Measurements from ENCODE around the gene ETS1. TPM values are rescaled to one million over a fixed set of nuclear protein-coding genes. Genes with fewer than 3 reads are reported as not detected.

Gene ETS1
- total RNA-seq, 1 donor, result 67.3 TPM

DNA sequence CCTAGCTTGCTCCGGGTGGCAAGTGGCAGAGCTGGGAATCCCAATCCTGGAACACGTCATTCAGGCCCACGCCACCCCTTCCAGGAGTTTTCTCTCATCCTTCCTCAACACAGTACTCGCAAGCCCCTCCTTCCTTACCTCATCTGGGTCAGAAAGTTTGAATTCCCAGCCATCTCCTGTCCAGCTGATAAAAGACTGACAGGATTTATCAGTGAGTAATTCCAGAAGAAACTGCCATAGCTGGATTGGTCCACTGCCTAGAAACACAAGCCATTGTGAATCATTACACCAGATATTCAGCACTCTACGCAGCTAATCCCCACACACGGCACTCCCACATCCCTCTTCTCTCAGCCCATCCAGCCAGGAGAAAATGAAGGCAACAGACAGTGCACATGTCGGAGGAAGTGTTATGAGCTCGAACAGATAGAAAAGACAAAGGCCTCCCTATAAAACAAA lies 124.0 kb downstream of the ETS1 start:
- Histone ChIP-seq H3K79me2 (ENCODE audit: insufficient read depth, low read length) (peaks cover 78% of the 10 kb centered on the region), H3K27ac (ENCODE audit: low read depth, low read length) (peak overlapping the region; percentile 96), H3K27me3 (ENCODE audit: insufficient read depth, low read length) (no peaks in the 10 kb centered on the region), H3K9me3 (ENCODE audit: low read depth, low read length) (no peaks in the 10 kb centered on the region), H3K4me3 (ENCODE audit: insufficient read depth, low read length) (no peak overlapping the region), H4K20me1 (ENCODE audit: insufficient read depth, low read length) (peaks cover 3% of the 10 kb centered on the region), H2AFZ (ENCODE audit: low read length) (no peak overlapping the region), H3K4me2 (ENCODE audit: insufficient read depth, low read length) (peak overlapping the region; percentile 28), H3K36me3 (ENCODE audit: insufficient read depth, low read length) (peaks cover 55% of the 10 kb centered on the region), H3K4me1 (ENCODE audit: insufficient read depth, low read length) (peaks cover 49% of the 10 kb centered on the region)
- peak; percentile 83 for DNase-seq (ENCODE audit: insufficient read length, low spot score, missing footprints)
- TF ChIP-seq, protein P1, sequence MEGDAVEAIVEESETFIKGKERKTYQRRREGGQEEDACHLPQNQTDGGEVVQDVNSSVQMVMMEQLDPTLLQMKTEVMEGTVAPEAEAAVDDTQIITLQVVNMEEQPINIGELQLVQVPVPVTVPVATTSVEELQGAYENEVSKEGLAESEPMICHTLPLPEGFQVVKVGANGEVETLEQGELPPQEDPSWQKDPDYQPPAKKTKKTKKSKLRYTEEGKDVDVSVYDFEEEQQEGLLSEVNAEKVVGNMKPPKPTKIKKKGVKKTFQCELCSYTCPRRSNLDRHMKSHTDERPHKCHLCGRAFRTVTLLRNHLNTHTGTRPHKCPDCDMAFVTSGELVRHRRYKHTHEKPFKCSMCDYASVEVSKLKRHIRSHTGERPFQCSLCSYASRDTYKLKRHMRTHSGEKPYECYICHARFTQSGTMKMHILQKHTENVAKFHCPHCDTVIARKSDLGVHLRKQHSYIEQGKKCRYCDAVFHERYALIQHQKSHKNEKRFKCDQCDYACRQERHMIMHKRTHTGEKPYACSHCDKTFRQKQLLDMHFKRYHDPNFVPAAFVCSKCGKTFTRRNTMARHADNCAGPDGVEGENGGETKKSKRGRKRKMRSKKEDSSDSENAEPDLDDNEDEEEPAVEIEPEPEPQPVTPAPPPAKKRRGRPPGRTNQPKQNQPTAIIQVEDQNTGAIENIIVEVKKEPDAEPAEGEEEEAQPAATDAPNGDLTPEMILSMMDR (IDR thresholded peaks at IDR 0.05; ENCODE audit: extremely low read depth, low read depth, low read length), result no peak

DNA sequence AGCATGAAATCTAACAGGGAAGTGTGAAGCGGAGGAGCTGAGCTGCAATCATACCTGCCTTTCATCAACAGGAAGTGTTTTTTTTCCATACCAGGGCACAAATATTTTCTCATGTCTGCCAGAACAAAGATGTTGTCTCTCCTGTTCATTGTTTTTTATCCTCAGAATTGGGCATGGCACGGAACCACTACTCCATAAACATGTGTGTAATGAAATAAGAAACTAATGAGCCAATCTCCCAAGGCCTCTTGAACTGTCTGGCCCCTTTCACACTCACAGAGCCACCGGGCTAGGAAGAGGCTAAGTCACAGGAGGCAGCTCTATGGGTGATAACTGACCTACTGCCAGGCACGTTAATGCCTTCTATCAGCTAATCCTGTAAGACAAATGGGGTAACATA lies 124.4 kb downstream of the ETS1 start:
- peaks cover 74% of the 10 kb centered on the region for H3K79me2 ChIP-seq (ENCODE audit: insufficient read depth, low read length)
- TF ChIP-seq, protein P1 (IDR thresholded peaks at IDR 0.05; ENCODE audit: extremely low read depth, low read depth, low read length), result no peak
- H3K4me3 ChIP-seq (ENCODE audit: insufficient read depth, low read length), result no peak overlapping the region
- peaks cover 58% of the 10 kb centered on the region for H3K36me3 ChIP-seq (ENCODE audit: insufficient read depth, low read length)
- no peaks in the 10 kb centered on the region for H3K27me3 ChIP-seq (ENCODE audit: insufficient read depth, low read length)
- H3K9me3 ChIP-seq (ENCODE audit: low read depth, low read length), result no peaks in the 10 kb centered on the region
- peak overlapping the region; percentile 1 for H3K4me2 ChIP-seq (ENCODE audit: insufficient read depth, low read length)
- peak overlapping the region; percentile 96 for H3K27ac ChIP-seq (ENCODE audit: low read depth, low read length)
- H3K4me1 ChIP-seq (ENCODE audit: insufficient read depth, low read length), result peaks cover 49% of the 10 kb centered on the region
- H4K20me1 ChIP-seq (ENCODE audit: insufficient read depth, low read length), result peaks cover 3% of the 10 kb centered on the region
- DNase-seq (ENCODE audit: insufficient read length, low spot score, missing footprints), result peak; percentile 11
- no peak overlapping the region for H2AFZ ChIP-seq (ENCODE audit: low read length)

DNA sequence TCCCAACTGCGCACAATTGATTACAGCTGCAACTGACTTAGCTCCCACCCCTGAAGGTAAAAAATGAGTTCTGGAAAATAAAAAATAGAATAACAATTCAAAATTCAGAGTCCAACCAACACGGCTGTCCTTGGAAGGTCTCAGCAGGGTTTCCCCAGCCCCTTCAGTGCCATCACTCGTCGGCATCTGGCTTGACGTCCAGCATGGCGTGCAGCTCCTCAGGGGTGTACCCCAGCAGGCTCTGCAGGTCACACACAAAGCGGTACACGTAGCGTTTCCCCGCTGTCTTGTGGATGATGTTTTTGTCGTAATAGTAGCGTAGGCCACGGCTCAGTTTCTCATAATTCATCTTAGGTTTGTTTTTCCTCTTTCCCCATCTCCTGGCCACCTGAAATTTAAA lies 125.2 kb downstream of the ETS1 start:
- no peak overlapping the region for H3K4me3 ChIP-seq (ENCODE audit: insufficient read depth, low read length)
- no peak for DNase-seq (ENCODE audit: insufficient read length, low spot score, missing footprints)
- peaks cover 65% of the 10 kb centered on the region for H3K36me3 ChIP-seq (ENCODE audit: insufficient read depth, low read length)
- TF ChIP-seq, protein P1 (IDR thresholded peaks at IDR 0.05; ENCODE audit: extremely low read depth, low read depth, low read length), result no peak
- H3K4me2 ChIP-seq (ENCODE audit: insufficient read depth, low read length), result no peak overlapping the region
- no peaks in the 10 kb centered on the region for H3K27me3 ChIP-seq (ENCODE audit: insufficient read depth, low read length)
- H3K79me2 ChIP-seq (ENCODE audit: insufficient read depth, low read length), result peaks cover 69% of the 10 kb centered on the region
- peaks cover 3% of the 10 kb centered on the region for H4K20me1 ChIP-seq (ENCODE audit: insufficient read depth, low read length)
- no peaks in the 10 kb centered on the region for H3K9me3 ChIP-seq (ENCODE audit: low read depth, low read length)
- H3K4me1 ChIP-seq (ENCODE audit: insufficient read depth, low read length), result peaks cover 46% of the 10 kb centered on the region
- peak overlapping the region; percentile 96 for H3K27ac ChIP-seq (ENCODE audit: low read depth, low read length)
- no peak overlapping the region for H2AFZ ChIP-seq (ENCODE audit: low read length)

DNA sequence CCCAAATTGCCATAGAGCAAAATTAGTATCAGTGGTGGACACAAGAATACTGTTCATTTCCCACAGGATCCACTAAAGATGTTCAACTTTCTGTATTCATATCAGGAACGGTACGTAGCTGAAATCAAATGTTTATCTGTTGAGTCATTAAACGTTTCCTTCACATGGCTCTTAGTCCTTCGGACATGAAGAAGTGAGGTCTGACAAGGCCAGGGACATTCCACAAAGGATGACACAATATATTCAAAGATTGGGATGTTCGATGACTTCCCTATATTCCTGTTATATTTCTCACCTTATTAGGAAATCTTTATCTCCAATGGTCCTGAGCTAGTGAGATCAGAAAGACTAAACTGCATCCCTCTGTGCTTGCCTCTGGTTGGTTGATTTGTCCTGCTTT lies 129.0 kb downstream of the ETS1 start:
- Histone ChIP-seq H3K27me3 (ENCODE audit: insufficient read depth, low read length) (no peaks in the 10 kb centered on the region), H3K79me2 (ENCODE audit: insufficient read depth, low read length) (peaks cover 35% of the 10 kb centered on the region), H3K9me3 (ENCODE audit: low read depth, low read length) (no peaks in the 10 kb centered on the region), H3K27ac (ENCODE audit: low read depth, low read length) (peak overlapping the region; percentile 80), H4K20me1 (ENCODE audit: insufficient read depth, low read length) (no peaks in the 10 kb centered on the region), H3K4me3 (ENCODE audit: insufficient read depth, low read length) (no peak overlapping the region), H3K4me2 (ENCODE audit: insufficient read depth, low read length) (no peak overlapping the region), H3K4me1 (ENCODE audit: insufficient read depth, low read length) (peaks cover 29% of the 10 kb centered on the region), H2AFZ (ENCODE audit: low read length) (no peak overlapping the region), H3K36me3 (ENCODE audit: insufficient read depth, low read length) (peaks cover 60% of the 10 kb centered on the region)
- DNase-seq (ENCODE audit: insufficient read length, low spot score, missing footprints), result no peak
- TF ChIP-seq, protein P1 (IDR thresholded peaks at IDR 0.05; ENCODE audit: extremely low read depth, low read depth, low read length), result no peak
